Endodermal cell (in vitro differentiated cells): ENCODE results near the gene EPAS1. TPM values are rescaled to one million over a fixed set of nuclear protein-coding genes. Genes with fewer than 3 reads are reported as not detected.

Experiments used
- DNase-seq: peaks from one replicate; pipeline ENCODE4 v3.0.0-alpha.2; 2017
- H3K27ac ChIP-seq: 2 replicates; pipeline ENCODE4 v1.5.1; 2013; ENCODE audit warnings: mild to moderate bottlenecking, low read depth, low read length, moderate library complexity
- H3K27me3 ChIP-seq: 2 replicates; pipeline ENCODE4 v1.6.1; 2013; ENCODE audit warnings: mild to moderate bottlenecking, low read length, moderate library complexity; ENCODE audit not compliant: insufficient read depth, control insufficient read depth, poor library complexity, severe bottlenecking
- H3K36me3 ChIP-seq: 2 replicates; pipeline ENCODE4 v1.7.0; 2013; ENCODE audit warnings: mild to moderate bottlenecking, low read length, moderate library complexity; ENCODE audit not compliant: control insufficient read depth, insufficient read depth
- H3K4me1 ChIP-seq: one replicate; pipeline ENCODE4 v1.7.0; 2013; ENCODE audit warnings: low read length; ENCODE audit not compliant: control insufficient read depth, insufficient read depth
- H3K4me3 ChIP-seq: 2 replicates; pipeline ENCODE4 v1.5.1; 2013; ENCODE audit warnings: mild to moderate bottlenecking, low read length, moderate library complexity
- H3K9ac ChIP-seq: 2 replicates; pipeline ENCODE4 v1.6.1; 2013; ENCODE audit warnings: mild to moderate bottlenecking, low read length, moderate library complexity; ENCODE audit not compliant: poor library complexity, severe bottlenecking; ENCODE audit errors: extremely low read depth
- H3K9me3 ChIP-seq: 2 replicates; pipeline ENCODE4 v1.6.1; 2013; ENCODE audit warnings: mild to moderate bottlenecking, low read length, moderate library complexity; ENCODE audit not compliant: control insufficient read depth
- H3K27ac Mint-ChIP-seq: 2 replicates; pipeline ENCODE4 v1.8.0; 2020; ENCODE audit warnings: mixed read lengths
- H3K27me3 Mint-ChIP-seq: 2 replicates; pipeline ENCODE4 v1.8.0; 2021; ENCODE audit warnings: mild to moderate bottlenecking, mixed read lengths; ENCODE audit not compliant: insufficient read depth
- H3K36me3 Mint-ChIP-seq: 2 replicates; pipeline ENCODE4 v1.8.0; 2020; ENCODE audit warnings: low read depth, mixed read lengths
- H3K4me1 Mint-ChIP-seq: 2 replicates; pipeline ENCODE4 v1.8.0; 2020; ENCODE audit warnings: mixed read lengths
- H3K4me3 Mint-ChIP-seq: 2 replicates; pipeline ENCODE4 v1.8.0; 2020; ENCODE audit warnings: mild to moderate bottlenecking, moderate library complexity, mixed read lengths
- H3K9me3 Mint-ChIP-seq: 2 replicates; pipeline ENCODE4 v1.8.0; 2020; ENCODE audit warnings: mild to moderate bottlenecking, mixed read lengths
- WGBS, 2 experiments: methylation state at CpG; one replicate each; pipeline versions ENCODE4 v1.1.5 to v1.1.7; 2013; ENCODE audit warnings: missing lambda C conversion rate in 2 of 2, mixed read lengths in 1 of 2; ENCODE audit not compliant: insufficient coverage in 1 of 2, insufficient read length in 1 of 2; 5-methylcytosine and 5-hydroxymethylcytosine counted together
- total RNA-seq, 2 donors: library from RNA; stranded (reverse); fragmentation: NEBNext Ultra II Directional in 1 of 2; extraction: Animal tissue kit (Norgen Biotek cat#: 25700) in 1 of 2; gene quantifications; 2 replicates in 1 of 2; 3 replicates in 1 of 2; pipeline ENCODE4 v1.2.1, GENCODE V29; 2021
- TF ChIP-seq, protein P1 (sequence below): fragments of 200-600 bp; sonication (generic); conservative IDR thresholded peaks from 2 replicates; pipeline ENCODE4 v1.5.0; 2021; ENCODE audit warnings: antibody characterized with exemption, mild to moderate bottlenecking

EPAS1 gene
- total RNA-seq, 2 donors from 2014 or later = 1.2 to 1.9 TPM

DNA sequence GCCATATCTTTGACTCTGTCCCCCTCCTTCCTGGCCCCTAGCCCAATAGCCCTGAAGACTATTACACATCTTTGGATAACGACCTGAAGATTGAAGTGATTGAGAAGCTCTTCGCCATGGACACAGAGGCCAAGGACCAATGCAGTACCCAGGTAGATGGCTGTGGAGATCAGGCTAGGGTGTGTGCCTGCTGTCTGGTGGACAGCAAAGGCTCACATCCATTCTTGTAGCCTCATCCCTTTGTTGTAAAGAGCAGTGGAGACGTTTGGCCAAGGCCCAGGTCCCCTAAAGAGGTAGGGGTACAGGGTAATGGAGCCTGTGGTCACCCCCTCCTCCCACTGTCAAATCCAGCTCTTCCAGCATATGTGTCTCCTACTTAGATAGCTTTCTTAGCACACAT is 81.4 kb downstream of the EPAS1 start:
- H3K27me3 Mint-ChIP-seq = no peaks in the 10 kb centered on the region
- no peaks in the 10 kb centered on the region for H3K27me3 ChIP-seq
- no peak overlapping the region for H3K27ac ChIP-seq
- H3K27ac Mint-ChIP-seq = no peak overlapping the region
- no peaks in the 10 kb centered on the region for H3K4me1 ChIP-seq
- no peak overlapping the region for H3K9ac ChIP-seq
- H3K4me3 ChIP-seq = no peak overlapping the region
- H3K9me3 Mint-ChIP-seq = no peaks in the 10 kb centered on the region
- TF ChIP-seq, protein P1, sequence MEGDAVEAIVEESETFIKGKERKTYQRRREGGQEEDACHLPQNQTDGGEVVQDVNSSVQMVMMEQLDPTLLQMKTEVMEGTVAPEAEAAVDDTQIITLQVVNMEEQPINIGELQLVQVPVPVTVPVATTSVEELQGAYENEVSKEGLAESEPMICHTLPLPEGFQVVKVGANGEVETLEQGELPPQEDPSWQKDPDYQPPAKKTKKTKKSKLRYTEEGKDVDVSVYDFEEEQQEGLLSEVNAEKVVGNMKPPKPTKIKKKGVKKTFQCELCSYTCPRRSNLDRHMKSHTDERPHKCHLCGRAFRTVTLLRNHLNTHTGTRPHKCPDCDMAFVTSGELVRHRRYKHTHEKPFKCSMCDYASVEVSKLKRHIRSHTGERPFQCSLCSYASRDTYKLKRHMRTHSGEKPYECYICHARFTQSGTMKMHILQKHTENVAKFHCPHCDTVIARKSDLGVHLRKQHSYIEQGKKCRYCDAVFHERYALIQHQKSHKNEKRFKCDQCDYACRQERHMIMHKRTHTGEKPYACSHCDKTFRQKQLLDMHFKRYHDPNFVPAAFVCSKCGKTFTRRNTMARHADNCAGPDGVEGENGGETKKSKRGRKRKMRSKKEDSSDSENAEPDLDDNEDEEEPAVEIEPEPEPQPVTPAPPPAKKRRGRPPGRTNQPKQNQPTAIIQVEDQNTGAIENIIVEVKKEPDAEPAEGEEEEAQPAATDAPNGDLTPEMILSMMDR = no peak
- no peaks in the 10 kb centered on the region for H3K9me3 ChIP-seq
- peaks cover 9% of the 10 kb centered on the region for H3K4me1 Mint-ChIP-seq
- peak; percentile 22 for DNase-seq
- 88 to 100% methylated on average over 2 to 3 of the region's 3 CpGs for WGBS, 2 experiments
- H3K4me3 Mint-ChIP-seq = no peak overlapping the region
- no peaks in the 10 kb centered on the region for H3K36me3 ChIP-seq
- no peaks in the 10 kb centered on the region for H3K36me3 Mint-ChIP-seq

DNA sequence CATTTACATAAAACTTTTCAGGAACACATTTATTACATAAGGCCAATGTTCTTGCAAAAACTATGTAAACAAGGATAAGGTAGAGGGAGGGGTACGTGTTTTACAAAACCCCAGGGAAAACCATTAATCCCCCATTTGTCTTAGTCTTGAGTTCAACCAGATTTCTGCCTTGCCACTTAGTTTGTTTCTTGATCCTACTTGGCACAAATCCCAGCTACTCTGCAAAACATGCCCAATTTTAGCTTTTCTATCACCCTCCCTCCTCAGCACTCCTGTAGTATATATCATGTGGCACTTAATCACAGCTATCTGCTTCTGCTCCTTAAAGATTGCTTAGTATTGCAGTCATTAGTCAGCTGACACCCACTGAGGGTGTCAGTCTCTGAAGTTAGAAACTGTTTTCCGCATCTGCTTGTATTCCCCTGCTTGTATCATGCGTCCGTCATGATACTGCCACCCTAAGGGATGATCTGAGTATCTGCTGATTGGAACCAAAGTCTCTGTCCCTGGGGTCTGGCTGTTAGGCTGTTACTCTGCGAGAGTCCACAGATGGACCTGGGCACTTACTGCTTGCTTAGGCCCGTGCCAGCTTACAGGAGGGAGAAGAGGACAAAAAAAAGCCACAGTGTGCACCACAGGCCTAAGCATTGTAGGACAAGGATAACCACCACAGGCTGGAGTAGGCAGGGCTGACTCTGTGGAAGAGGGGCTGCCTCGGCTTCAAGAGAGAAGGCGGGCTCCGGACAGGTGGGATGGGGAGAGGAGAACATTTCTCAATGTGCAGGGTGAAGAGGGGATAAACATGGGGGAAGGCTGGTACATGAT is 82.2 kb downstream of the EPAS1 start:
- WGBS, 2 experiments = 85 to 88% methylated on average over 6 to 9 of the region's 9 CpGs

DNA sequence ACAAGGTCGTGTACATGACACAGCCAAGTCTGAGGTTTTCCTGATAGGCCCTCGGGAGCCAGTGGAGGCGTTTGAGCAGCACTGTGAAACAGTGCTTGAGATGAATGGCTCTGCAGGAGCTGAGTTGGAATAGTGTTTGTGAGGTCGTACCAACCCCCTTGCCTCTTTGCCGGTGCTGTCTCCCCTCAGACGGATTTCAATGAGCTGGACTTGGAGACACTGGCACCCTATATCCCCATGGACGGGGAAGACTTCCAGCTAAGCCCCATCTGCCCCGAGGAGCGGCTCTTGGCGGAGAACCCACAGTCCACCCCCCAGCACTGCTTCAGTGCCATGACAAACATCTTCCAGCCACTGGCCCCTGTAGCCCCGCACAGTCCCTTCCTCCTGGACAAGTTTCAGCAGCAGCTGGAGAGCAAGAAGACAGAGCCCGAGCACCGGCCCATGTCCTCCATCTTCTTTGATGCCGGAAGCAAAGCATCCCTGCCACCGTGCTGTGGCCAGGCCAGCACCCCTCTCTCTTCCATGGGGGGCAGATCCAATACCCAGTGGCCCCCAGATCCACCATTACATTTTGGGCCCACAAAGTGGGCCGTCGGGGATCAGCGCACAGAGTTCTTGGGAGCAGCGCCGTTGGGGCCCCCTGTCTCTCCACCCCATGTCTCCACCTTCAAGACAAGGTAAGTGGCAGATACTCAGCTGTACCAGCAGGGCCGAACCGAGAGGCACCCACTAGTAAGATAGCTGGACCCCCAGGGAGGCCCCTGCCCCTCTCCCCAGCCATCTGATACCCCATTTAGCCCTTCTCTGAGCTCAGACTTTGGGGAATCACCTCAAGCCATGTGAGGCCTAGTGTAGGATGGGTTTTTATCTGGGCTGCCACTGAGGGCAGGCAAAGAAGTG is 83.1 kb downstream of the EPAS1 start:
- H3K9ac ChIP-seq = no peak overlapping the region
- no peaks in the 10 kb centered on the region for H3K9me3 Mint-ChIP-seq
- no peaks in the 10 kb centered on the region for H3K4me1 ChIP-seq
- 91 to 95% methylated on average over 10 to 22 of the region's 22 CpGs for WGBS, 2 experiments
- H3K36me3 Mint-ChIP-seq = no peaks in the 10 kb centered on the region
- peaks cover 9% of the 10 kb centered on the region for H3K4me1 Mint-ChIP-seq
- TF ChIP-seq, protein P1 = no peak
- H3K4me3 Mint-ChIP-seq = no peak overlapping the region
- no peaks in the 10 kb centered on the region for H3K27me3 ChIP-seq
- no peak overlapping the region for H3K27ac ChIP-seq
- DNase-seq = peak; percentile 28
- H3K9me3 ChIP-seq = no peaks in the 10 kb centered on the region
- H3K27ac Mint-ChIP-seq = no peak overlapping the region
- no peak overlapping the region for H3K4me3 ChIP-seq
- no peaks in the 10 kb centered on the region for H3K36me3 ChIP-seq
- no peaks in the 10 kb centered on the region for H3K27me3 Mint-ChIP-seq

More for the DNA sequence above, 82.2 kb downstream of the EPAS1 start:
- Histone ChIP-seq H3K36me3 (no peaks in the 10 kb centered on the region), H3K27me3 (no peaks in the 10 kb centered on the region), H3K4me1 (no peaks in the 10 kb centered on the region), H3K27ac (no peak overlapping the region), H3K9ac (no peak overlapping the region), H3K9me3 (no peaks in the 10 kb centered on the region), H3K4me3 (no peak overlapping the region)
- Mint-ChIP-seq H3K4me3 (no peak overlapping the region), H3K27ac (no peak overlapping the region), H3K4me1 (peaks cover 9% of the 10 kb centered on the region), H3K36me3 (no peaks in the 10 kb centered on the region), H3K27me3 (no peaks in the 10 kb centered on the region), H3K9me3 (no peaks in the 10 kb centered on the region)
- TF ChIP-seq, protein P1 = no peak
- DNase-seq = peak; percentile 36
